Endothelial cell of umbilical vein (primary cell): ENCODE results near the gene RTKN. TPM values are rescaled to one million over a fixed set of nuclear protein-coding genes. Genes with fewer than 3 reads are reported as not detected.

Experiments
- BruUV-seq: library from RNA; stranded (reverse); fragments of 400-500 nt; replicated peaks from 2 replicates; lab custom pipeline; 2021; lab: Mats Ljungman, UMichigan
- CTCF ChIA-PET: fragments of 300-600, 350-600 bp; sonication (Branson Sonifier 250); formaldehyde crosslinking; loops from one replicate; lab custom pipeline; 2021; ENCODE audit warnings: antibody characterized with exemption, inconsistent platforms; lab: Charles Lee
- POLR2A ChIA-PET: fragments of 300-600, 350-600 bp; sonication (Branson Sonifier 250); formaldehyde crosslinking; loops from one replicate; lab custom pipeline; 2021; ENCODE audit warnings: antibody characterized with exemption, inconsistent platforms; lab: Charles Lee
- DNase-seq: peaks from one replicate; pipeline ENCODE4 v3.0.0-alpha.2; 2011; ENCODE audit warnings: low read depth, low spot score
- FAIRE-seq: peaks from 2 replicates; lab custom pipeline; 2011; peaks lifted over from hg19 to GRCh38; lab: Jason Lieb, UNC
- H2AFZ ChIP-seq: 2 replicates; pipeline ENCODE4 v1.6.0; 2012; ENCODE audit warnings: low read depth, low read length, control low read depth, inconsistent platforms
- H3K27ac ChIP-seq: 2 replicates; pipeline ENCODE4 v1.5.1; 2011; ENCODE audit warnings: low read depth, mild to moderate bottlenecking, control low read depth, low read length, moderate library complexity; ENCODE audit not compliant: insufficient read depth
- H3K27me3 ChIP-seq, 2 experiments: 2 replicates each; pipeline versions ENCODE4 v1.6.0 to v1.6.1; 2011; ENCODE audit warnings: low read length in 2 of 2, mixed read lengths in 1 of 2; ENCODE audit not compliant: control insufficient read depth in 2 of 2, insufficient read depth in 2 of 2
- H3K36me3 ChIP-seq, 2 experiments: 2 replicates in 1 of 2; 3 replicates in 1 of 2; pipeline ENCODE4 v1.5.1; 2011; ENCODE audit warnings: low read length in 2 of 2, mild to moderate bottlenecking in 1 of 2, moderate library complexity in 1 of 2; ENCODE audit not compliant: control insufficient read depth in 2 of 2, insufficient read depth in 2 of 2; ENCODE audit errors: extremely low read depth in 1 of 2
- H3K4me1 ChIP-seq: 3 replicates; pipeline ENCODE4 v1.5.1; 2011; ENCODE audit warnings: mild to moderate bottlenecking, low read length; ENCODE audit not compliant: control insufficient read depth, insufficient read depth; ENCODE audit errors: extremely low read depth
- H3K4me2 ChIP-seq: 2 replicates; pipeline ENCODE4 v1.6.1; 2011; ENCODE audit warnings: low read length, control low read depth, mixed read lengths; ENCODE audit not compliant: insufficient read depth
- H3K4me3 ChIP-seq, 3 experiments: fragments of 200-600 bp in 1 of 3; sonication (generic), shearing (Covaris generic) in 1 of 3; replicated peaks in 1 of 3; 2 replicates each; pipeline ENCODE4 v1.5.1; 2011 to 2016; ENCODE audit warnings: control low read depth in 3 of 3, low read length in 3 of 3, mild to moderate bottlenecking in 2 of 3, inconsistent platforms in 1 of 3, low read depth in 1 of 3, moderate library complexity in 1 of 3; ENCODE audit not compliant: insufficient read depth in 1 of 3
- H3K79me2 ChIP-seq: 2 replicates; pipeline ENCODE4 v1.6.0; 2012; ENCODE audit warnings: low read length, inconsistent platforms; ENCODE audit not compliant: control insufficient read depth, insufficient read depth
- H3K9ac ChIP-seq: replicated peaks from 2 replicates; pipeline ENCODE3; 2011; ENCODE audit warnings: low read length, control low read depth; ENCODE audit not compliant: insufficient read depth; ENCODE audit errors: extremely low read depth
- H3K9me1 ChIP-seq: replicated peaks from 3 replicates; pipeline ENCODE4 v1.6.0; 2011; ENCODE audit warnings: mild to moderate bottlenecking, low read length; ENCODE audit not compliant: control insufficient read depth, insufficient read depth; ENCODE audit errors: extremely low read depth
- H3K9me3 ChIP-seq: replicated peaks from 2 replicates; pipeline ENCODE4 v1.5.1; 2012; ENCODE audit warnings: low read length, inconsistent platforms; ENCODE audit not compliant: control insufficient read depth, insufficient read depth
- H4K20me1 ChIP-seq: replicated peaks from 2 replicates; pipeline ENCODE3; 2011; ENCODE audit warnings: mild to moderate bottlenecking, low read length; ENCODE audit not compliant: control insufficient read depth, insufficient read depth; ENCODE audit errors: extremely low read depth
- EZH2 ChIP-seq: IDR thresholded peaks from 2 replicates; pipeline ENCODE4 v1.6.1; 2012; ENCODE audit warnings: borderline replicate concordance, low read depth, mild to moderate bottlenecking, moderate library complexity, low read length, inconsistent platforms; ENCODE audit not compliant: severe bottlenecking
- FOS ChIP-seq: IDR thresholded peaks from 2 replicates; pipeline ENCODE4 v1.6.1; 2011; ENCODE audit warnings: mild to moderate bottlenecking, low read length, moderate library complexity, borderline replicate concordance; ENCODE audit not compliant: insufficient read depth
- GATA2 ChIP-seq: IDR thresholded peaks from 2 replicates; pipeline ENCODE4 v1.7.0; 2011; ENCODE audit warnings: low read depth, mild to moderate bottlenecking, moderate library complexity, mixed read lengths, low read length; ENCODE audit not compliant: insufficient read length, insufficient read depth
- JUN ChIP-seq: IDR thresholded peaks from 2 replicates; pipeline ENCODE4 v1.6.1; 2011; ENCODE audit warnings: borderline replicate concordance, low read depth; ENCODE audit not compliant: insufficient read length, insufficient read depth
- MYC ChIP-seq: IDR thresholded peaks from one replicate; pipeline ENCODE4 v1.6.1; 2011; ENCODE audit warnings: mild to moderate bottlenecking, low read depth, low read length
- POLR2A ChIP-seq: IDR thresholded peaks from 2 replicates; pipeline ENCODE4 v1.6.1; 2012; ENCODE audit warnings: low read depth, mild to moderate bottlenecking, control low read depth, low read length
- POLR2AphosphoS5 ChIP-seq: IDR thresholded peaks from 2 replicates; pipeline ENCODE4 v1.6.1; 2012; ENCODE audit warnings: low read depth, mild to moderate bottlenecking, control low read depth, low read length, moderate library complexity; ENCODE audit not compliant: insufficient read depth
- dilution Hi-C: fragments of 300-500 bp; cut with MboI; formaldehyde crosslinking; loops from one replicate; pipeline ENCODE4 v1.15.0; 2019; ENCODE audit warnings: low sequenced_read_pairs; ENCODE audit not compliant: extremely low pct_ligation_motif_present
- intact Hi-C: fragments of 100-400 bp; cut with micrococcal nuclease; formaldehyde crosslinking; loops from one replicate; pipeline ENCODE4 v1.10.0; 2022
- polyA plus RNA-seq, 4 experiments: library from polyadenylated mRNA; depleted of rRNA in 3 of 4; stranded (reverse) in 3 of 4; unstranded in 1 of 4; fragments of >200 nt; gene quantifications; 2 replicates each; pipeline versions ENCODE4 v1.2.1 to v1.2.3, GENCODE V29; 2011 to 2012; ENCODE audit warnings: missing spikeins in 1 of 4
- total RNA-seq: library from RNA; stranded (reverse); gene quantifications from 2 replicates; pipeline ENCODE4 v1.2.3, GENCODE V29; 2021
- TF ChIP-seq, protein P1 (sequence below): IDR thresholded peaks from 2 replicates; pipeline ENCODE4 v1.6.1; 2011; ENCODE audit not compliant: insufficient read depth, insufficient read length
- TF ChIP-seq, protein P2 (sequence below), 2 donors: IDR thresholded peaks; 1 replicate in 1 of 2; 2 replicates in 1 of 2; pipeline ENCODE4 v1.5.1; 2011; ENCODE audit warnings: low read length in 2 of 2, mild to moderate bottlenecking in 2 of 2, moderate library complexity in 2 of 2, control low read depth in 1 of 2, inconsistent platforms in 1 of 2, low read depth in 1 of 2; ENCODE audit not compliant: insufficient read depth in 1 of 2; ENCODE audit errors: extremely low read depth in 1 of 2

Gene RTKN
- total and polyA plus RNA-seq, 2 donors (not counting 3 experiments of a cell fraction or from before 2014, with no cell fraction given): 20.0 to 20.7 TPM

DNA sequence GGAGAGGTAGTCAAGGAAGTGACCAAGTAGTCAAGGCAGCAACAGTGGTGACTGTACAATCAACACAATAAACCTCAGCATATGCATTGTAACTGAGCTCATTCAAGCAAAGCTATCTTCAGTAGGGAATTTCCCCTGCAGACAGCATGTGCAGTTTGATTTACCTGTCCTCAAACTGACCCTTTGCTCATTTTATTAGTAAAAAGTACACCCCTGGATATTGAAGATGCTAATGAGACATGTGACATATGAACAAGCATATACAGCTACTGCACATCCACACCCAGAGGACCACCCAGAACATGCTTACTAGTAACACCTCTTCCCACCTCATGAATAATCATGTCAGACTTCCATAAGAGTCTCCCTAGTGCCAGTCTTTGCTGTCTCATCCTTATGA lies 35.7 kb downstream of the RTKN start:
- BruUV-seq: no TSS peak
- Histone ChIP-seq H3K4me2 (no peak overlapping the region), H3K9ac (no peak overlapping the region), H3K9me3 (no peaks in the 10 kb centered on the region), H3K36me3 (no peaks in the 10 kb centered on the region), H3K9me1 (no peaks in the 10 kb centered on the region), H4K20me1 (no peaks in the 10 kb centered on the region), H3K27ac (no peak overlapping the region), H3K79me2 (no peaks in the 10 kb centered on the region), H3K4me1 (no peaks in the 10 kb centered on the region), H2AFZ (no peak overlapping the region), H3K27me3 (peaks cover 3 to 15% of the 10 kb centered on the region in 2 experiments), H3K4me3 (no peak overlapping the region)
- FAIRE-seq (no peak), DNase-seq (no peak)
- intact Hi-C loops: no loop called here
- ChIA-PET CTCF (interaction anchor here (1.4 kb wide), 1 partner anchor 73 kb away, joined by 4 read pairs; no protein-coding TSS in a partner anchor), POLR2A (no interaction called here)
- dilution Hi-C loops: no loop called here
- no peak for TF ChIP-seq MYC
- no peak for TF ChIP-seq POLR2A
- no peak for TF ChIP-seq FOS
- TF ChIP-seq, protein P1, sequence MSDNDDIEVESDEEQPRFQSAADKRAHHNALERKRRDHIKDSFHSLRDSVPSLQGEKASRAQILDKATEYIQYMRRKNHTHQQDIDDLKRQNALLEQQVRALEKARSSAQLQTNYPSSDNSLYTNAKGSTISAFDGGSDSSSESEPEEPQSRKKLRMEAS: no peak
- no peak for TF ChIP-seq JUN
- no peak for TF ChIP-seq GATA2
- TF ChIP-seq, protein P2, sequence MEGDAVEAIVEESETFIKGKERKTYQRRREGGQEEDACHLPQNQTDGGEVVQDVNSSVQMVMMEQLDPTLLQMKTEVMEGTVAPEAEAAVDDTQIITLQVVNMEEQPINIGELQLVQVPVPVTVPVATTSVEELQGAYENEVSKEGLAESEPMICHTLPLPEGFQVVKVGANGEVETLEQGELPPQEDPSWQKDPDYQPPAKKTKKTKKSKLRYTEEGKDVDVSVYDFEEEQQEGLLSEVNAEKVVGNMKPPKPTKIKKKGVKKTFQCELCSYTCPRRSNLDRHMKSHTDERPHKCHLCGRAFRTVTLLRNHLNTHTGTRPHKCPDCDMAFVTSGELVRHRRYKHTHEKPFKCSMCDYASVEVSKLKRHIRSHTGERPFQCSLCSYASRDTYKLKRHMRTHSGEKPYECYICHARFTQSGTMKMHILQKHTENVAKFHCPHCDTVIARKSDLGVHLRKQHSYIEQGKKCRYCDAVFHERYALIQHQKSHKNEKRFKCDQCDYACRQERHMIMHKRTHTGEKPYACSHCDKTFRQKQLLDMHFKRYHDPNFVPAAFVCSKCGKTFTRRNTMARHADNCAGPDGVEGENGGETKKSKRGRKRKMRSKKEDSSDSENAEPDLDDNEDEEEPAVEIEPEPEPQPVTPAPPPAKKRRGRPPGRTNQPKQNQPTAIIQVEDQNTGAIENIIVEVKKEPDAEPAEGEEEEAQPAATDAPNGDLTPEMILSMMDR (IDR thresholded peaks at IDR 0.05; ENCODE audit: extremely low read depth in 1 of 2, insufficient read depth in 1 of 2, low read depth in 1 of 2, low read length in 2 of 2): no peak
- no peak for TF ChIP-seq EZH2
- no peak for TF ChIP-seq POLR2AphosphoS5
